HG02798 (cell line): ENCODE measurements around the gene TCEAL7.
"Not testable (repeated sequence)": the region's sequence is repeated elsewhere in the genome, so short reads cannot be mapped to it uniquely, and the experiment has no call there.

Source experiments
- ATAC-seq: cut with Tn5 transposase; IDR thresholded peaks from one replicate; pipeline ENCODE4 v1.9.1; 2021; ENCODE audit warnings: mild to moderate bottlenecking; ENCODE audit not compliant: unreplicated experiment, poor library complexity

The TCEAL7 gene, protein sequence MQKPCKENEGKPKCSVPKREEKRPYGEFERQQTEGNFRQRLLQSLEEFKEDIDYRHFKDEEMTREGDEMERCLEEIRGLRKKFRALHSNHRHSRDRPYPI

DNA sequence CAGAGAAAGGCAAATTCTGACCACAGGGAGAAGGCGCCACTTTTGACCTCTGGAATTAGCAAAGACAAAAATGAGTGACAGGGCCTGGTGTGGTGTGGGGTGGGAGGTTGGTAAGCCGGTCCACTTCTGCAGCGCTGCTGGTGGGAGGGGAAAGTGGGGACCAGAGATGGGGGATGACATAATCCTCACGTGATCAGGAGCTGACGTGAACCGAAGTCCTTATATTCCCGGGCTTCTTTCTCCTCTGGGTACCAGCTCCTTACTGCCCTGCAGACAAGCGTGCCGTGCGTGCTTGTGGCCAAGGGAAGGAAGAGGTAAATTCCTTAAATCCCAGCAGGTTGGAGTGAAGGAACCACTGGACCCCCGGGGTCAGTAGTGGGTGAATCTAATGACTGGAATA, at the start of gene TCEAL7:
Gene TCEAL7, plus strand, starts transcription at position 249 of the 400 bp plus-strand sequence. CDS start 1,165 bp downstream, outside the sequence.
- ATAC-seq = no peak

DNA sequence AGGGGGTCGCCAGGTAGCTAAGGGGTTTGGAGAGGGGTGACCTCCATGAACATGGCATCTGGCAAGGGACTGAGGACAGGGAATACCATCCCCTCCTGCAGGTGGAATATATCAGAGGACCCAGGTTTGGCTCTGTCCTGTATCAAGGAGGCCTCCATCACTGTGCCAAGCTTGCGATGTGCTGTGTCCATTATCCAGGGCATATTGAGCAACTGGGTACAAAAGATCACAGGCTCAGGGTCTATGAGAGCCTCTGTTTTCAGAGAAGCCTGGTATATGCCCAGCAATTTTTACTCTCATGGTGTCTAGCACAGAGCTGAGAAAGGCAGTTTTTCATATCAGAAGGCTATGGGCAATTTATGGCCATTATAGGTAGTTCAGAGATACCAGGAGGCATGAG, 36.9 kb upstream of the TCEAL7 start:
- no peak for ATAC-seq

DNA sequence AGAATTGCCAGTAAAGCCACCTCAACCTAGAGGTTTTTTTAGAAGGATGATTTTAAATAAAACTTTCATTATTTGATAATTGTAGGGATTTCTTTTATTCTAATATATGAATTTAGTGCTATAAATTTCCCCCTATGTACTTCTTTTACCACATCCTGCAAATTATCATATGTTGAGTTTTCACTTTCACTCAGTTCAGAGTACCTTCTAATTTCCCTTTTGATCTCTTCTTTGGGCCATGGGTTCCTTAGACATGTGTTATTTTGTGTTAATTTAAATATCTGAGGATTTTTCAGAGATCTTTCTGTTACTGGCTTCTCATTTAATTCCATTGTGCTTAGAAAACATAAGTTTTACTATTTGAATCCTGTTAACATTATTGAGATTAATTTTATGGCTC, 25.3 kb upstream of the TCEAL7 start:
- ATAC-seq = no peak

DNA sequence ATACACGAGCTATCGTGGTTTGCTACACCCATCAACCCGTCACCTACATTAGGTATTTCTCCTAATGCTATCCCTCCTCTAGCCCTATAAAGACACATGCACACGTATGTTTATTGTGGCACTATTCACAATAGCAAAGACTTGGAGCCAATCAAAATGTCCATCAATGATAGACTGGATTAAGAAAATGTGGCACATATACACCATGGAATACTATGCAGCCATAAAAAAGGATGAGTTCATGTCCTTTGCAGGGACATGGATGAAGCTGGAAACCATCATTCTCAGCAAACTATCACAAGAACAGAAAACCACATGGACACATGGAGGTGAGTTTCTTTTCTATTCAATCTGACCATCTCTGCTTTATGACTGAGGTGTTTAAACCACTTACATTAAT, 24.4 kb upstream of the TCEAL7 start:
- not testable (repeated sequence) for ATAC-seq

DNA sequence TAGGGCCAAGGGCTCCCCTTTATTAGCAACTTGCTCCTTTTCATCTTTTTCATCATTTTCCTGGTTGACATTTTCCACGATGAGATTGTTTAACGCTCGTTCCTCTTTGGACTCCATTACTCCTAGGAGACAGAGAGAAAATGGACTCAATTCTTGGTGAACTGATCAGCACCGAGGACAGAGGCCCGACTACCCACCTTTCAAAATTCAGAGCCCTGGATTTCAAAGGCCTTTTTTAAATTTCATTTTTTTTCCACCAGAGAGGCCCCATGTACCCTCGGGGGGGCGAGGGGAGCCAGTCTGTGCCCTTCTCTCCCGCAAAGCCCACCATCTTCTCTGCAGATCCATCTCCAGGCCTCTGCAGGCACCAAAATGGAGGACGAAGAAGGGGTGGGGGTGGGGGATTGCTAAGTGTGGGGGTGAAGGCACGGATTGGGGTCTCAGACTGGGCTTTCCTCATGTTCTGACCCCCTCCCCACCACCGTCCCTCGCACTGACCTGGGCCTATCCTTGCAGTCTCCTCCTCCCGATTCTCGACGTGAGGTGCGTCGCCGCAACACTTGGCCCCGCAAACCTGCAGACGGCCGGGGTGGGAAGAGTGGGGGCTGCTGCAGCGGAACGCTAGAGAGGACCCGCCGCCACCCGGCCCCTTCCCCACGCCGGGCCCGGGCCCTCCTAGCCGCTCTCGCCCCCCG, 20.0 kb upstream of the TCEAL7 start:
- ATAC-seq = no peak

DNA sequence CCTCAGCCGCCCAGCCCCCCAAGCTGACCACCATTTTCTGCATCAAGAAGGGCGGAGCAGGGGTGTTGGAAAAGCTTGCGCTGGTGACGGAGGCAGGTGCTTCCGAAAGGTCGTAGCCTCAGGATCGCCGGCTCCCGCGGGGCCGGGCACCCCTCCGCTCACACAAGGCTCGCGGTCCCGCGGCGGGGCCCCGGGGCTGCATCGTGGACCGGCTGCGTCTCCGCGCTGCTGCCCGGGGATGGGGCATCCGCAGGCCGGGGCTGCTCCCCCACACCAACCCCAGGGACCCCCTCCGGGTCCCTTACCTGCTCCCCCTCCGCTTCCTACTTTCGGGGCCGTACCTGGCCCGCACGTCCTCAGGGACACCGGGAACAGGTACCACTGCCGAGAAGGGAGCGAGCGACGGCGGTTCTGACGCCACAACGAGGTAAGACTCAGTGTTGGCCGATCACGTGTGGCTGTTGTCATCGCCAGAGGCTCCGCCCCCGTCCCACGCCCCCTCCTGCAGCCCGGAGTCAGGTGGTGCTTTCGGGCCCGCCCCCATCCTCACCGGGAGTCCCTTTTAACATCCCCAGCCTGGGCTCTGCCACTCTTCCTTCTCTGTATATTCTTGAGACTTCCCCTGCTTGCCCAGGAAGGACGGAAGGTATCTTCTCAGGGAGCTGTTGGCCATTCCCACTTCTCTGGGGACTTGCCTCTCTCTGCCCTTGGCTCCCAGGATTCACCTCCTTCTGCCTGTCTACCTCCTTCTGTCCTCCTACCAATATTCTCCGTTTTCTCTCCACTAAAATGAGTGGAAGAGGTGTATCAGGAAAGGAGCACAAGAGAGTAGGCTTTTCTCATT, 19.3 kb upstream of the TCEAL7 start, which contains the start of gene BEX2:
Gene BEX2, minus strand, starts transcription at position 436 of the 844 bp plus-strand sequence. CDS start 1,014 bp downstream, outside the sequence.
- ATAC-seq = peak; percentile 100

DNA sequence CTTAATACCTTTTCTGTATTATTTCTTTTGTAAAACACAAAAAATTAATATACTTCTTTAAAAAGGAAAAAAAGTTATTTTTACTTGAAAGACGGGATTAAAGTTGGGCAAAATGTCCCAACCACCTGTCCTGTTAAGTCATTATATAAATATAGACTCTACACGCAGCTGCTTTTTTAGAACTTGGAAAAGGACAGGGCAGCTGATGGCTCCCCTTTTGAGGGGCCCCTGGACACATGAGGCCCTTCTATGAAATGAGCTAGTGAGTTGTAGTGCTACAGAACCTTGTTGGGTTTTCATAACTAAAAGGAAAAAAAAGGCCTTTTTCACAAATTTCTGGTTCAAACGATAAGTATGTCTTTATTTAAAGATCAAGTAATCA, 18.6 kb upstream of the TCEAL7 start:
- no peak for ATAC-seq

DNA sequence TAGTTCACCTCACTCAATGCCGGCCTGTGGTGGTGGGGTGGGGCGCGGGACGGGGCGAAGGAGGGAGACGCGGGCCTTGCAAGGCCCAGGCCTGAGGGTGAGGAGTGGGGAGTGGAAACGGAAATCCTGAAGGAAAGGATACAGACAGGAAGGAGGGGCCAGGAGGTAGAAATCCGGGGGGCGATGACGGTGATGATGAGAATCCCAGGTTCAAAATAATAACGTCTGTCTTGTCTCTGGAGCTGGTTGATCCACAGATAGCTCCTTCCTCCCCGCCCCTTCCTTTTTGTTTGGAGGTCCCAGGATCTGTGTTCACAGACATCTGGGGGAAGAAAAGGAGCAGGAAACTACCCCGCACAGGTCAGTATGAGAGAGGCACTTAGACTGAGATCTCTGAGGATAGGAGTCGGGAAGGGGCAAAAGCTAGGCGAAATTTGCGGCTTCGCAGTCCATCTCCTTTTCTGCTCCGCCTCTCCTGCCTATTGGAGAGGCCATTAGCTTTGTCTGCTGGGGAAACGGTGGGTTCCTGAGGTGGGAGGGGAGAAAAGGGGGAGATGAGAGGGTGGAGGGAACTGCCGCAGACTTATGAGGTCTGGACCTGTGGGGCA, 746 bp downstream of the TCEAL7 start:
- ATAC-seq = no peak

DNA sequence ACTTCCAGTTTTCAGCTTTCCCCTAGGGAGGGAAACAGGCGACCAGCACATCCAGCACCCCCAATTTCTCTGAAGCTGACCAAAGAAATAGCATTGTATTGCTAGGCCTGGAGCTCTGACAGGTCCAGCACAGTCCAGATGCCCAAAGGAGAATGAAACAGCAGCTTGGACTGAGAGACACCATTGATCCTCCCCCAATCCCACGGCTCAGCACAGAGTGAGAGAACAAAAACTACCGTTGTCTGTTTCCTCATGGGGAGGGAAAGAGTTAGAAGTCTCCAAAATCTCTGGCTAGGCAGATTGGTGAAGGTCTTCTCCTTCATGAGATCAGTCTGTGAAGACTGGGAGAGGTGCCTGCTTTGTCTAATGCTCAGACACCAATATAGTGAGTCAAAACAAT, 8.6 kb downstream of the TCEAL7 start:
- ATAC-seq = no peak

DNA sequence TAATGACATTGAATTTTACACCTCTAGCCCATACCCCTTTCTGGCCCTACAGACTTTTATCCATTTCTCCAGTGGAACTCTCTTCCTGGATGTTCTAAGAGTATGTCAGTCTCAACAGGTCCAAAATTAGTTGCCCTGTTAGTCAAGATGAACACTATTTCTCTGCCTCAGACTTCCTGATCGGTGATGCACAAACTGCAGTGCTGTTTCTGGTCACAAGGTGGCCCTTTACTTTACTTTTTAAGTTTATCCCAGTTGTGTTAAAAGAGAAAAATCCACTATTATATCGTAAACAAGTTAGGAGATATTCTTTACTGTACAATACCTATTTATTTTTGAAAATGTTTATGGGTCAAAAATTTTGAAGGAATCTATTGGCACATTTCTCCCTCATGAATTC, 13.1 kb downstream of the TCEAL7 start:
- ATAC-seq = no peak

DNA sequence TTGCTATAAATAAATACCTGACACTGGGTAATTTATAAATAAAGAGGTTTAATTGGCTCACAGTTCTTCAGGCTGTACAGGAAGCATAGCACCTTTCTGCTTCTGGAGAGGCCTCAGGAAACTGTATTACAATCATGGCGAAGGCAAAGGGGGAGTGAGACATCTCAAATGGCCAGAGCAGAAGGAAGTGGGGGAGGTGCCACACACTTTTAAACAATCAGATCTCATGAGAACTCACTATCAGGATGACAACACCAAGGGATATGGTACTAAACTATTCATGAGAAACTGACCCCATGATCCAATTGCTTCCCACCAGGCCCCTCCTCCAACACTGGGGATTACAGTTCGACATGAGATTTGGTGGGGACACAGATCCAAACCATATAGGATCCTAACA, 14.6 kb downstream of the TCEAL7 start:
- no peak for ATAC-seq

DNA sequence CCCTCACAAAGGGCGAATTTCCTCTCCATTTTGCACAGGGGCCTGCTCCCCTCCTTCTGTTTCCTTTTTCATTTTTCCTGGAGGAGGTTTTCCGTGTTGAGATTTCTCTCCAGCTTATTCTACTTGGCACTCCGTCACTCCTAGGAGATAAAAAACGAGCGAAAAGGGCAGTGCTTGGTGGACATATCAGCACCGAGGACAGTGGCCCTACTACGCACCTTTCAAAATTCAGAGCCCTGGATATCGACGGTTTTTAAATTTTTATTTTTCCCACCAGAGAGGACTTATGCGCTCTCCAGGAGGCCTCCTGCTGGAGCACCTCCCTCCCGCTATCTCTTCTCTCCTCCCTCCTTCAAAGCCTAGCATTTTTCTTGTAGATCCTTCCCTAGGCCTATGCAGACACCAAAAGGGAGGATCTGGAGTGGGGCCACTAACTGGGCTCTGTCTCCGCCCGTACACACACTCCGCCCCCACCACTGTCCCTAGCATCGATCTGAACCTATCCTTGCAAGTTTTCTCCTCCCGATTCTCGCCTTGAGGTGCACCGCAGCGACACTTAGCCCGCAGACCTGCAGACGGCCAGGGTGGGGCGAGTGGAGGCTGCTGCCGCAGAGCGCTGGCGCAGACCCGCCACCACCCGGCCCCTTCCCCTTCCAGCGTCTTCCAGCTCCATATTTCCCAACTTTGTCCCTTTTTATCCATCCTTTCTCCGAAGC, 17.8 kb downstream of the TCEAL7 start:
- ATAC-seq = no peak

DNA sequence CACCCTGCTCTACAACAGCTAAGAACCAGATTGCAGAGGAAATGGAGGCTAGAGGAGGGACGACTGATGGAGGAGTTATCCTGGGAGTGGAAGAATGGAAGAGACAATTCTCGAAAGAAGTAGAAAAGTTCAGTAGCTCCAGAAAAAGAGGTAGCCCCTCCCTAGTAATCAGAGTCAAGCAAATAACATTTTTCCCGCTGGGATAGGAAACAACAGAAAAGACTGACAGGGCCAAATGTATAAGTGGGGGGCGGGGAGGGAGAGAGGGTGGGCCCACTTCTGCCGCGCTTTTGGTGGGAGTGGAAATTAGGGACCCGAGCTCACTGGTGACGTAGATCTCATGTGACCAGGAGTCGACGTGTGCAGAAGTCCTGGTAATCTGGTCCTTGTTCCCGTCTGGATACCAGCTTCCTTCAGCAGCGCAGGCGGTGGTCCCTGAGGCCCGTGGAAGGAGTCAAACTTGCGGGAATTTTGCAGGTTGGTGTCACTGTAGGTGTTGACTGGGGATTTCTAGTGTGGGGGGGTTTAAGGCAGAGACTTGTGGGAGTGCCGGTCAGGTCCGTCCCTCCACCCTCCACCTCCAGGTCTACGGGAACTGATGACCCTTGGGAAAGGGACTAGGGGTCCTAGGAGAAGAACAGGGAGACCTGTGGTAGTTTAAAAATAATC, 26.2 kb downstream of the TCEAL7 start, which contains the start of gene TCEAL9:
Gene TCEAL9, plus strand, starts transcription at position 377 of the 669 bp plus-strand sequence. CDS start 1,179 bp downstream, outside the sequence.
- no peak for ATAC-seq

DNA sequence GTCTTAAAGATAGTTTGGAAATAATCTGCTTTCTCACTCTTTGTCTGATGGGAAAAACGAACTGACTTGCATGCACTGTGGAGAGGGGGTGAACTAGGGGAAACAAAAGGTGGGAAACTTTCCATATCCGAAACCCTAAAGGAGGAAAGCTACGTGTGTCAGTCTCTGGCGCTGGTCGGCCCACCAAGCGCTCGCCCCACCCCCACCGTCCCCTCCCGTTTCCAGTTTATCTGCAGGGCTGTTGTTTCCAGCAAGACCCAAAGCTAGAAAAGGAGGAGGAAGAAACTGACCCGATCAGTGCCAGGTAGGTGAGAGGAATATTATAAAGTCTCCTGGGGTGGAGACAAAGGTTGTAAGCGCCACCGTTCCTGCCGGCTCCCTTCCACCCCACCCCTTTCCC, 26.8 kb downstream of the TCEAL7 start:
- ATAC-seq = no peak

DNA sequence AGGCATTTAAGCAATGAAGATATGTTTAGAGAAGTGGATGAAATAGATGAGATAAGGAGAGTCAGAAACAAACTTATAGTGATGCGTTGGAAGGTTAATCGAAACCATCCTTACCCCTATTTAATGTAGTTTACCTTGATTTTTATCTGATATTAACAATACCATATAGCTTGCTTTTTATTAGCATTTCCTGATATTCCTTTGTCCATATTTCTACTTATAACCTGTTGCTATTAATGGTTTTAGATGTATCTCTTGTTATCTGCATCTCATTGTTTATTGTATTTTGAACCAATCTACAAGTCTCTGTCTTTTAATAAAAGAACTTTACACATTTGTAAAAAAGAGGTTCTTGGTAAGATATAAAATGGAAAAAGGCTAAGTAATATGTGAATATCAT, 27.8 kb downstream of the TCEAL7 start:
- ATAC-seq = no peak

DNA sequence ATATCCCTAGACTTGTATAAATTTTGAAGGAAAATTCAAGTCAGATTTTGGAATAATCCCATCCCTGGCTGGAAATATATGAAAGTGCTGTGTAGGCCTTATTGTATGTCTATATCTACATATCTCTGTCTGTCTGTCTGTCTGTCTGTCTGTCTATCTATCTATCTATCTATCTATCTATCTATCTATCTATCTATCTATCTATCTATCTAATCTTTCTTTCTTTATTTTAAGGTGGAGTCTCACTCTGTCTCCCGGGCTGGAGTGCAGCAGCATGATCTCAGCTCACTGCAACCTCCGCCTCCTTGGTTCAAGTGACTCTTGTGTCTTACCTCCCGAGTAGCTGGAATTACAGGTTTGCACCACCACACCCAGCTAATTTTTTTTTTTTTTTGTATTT, 29.6 kb downstream of the TCEAL7 start:
- not testable (repeated sequence) for ATAC-seq

DNA sequence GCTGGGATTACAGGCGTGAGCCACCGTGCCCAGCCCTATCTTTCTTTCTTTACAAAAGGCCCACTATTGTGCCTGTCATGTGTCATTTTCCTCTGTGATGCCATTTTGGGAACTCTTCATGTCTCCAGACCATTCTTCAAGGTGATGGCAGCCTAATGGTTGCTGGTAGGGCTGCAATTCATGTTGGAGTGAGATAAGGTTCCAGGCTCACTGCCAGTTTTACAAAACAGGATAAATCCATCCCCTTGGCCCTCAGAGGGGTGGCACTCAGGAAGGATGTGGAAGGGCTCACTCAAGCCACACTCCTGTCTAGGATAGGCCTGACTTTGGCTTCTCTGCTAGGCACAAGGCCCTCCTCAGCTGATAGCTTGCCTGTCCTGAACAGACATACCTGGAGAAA, 30.1 kb downstream of the TCEAL7 start:
- no peak for ATAC-seq

DNA sequence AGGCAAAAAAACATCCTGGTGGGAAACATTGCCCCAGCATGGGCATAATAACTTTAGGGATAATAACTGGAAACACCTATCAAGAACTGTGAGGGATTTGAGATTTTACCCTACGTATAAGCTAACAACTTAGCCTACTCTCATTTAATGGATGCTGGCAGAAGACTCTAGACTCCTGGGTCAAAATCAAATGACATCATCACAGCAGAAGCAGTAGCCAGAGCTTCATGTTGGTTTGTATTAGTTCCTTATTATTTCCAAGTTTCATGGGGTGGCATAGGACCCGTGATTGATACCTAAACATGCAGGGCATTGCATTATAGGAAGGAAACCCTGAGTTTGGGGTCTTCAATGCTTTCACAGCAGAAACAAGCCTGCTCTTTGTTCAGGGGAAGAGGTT, 30.9 kb downstream of the TCEAL7 start:
- ATAC-seq = no peak

DNA sequence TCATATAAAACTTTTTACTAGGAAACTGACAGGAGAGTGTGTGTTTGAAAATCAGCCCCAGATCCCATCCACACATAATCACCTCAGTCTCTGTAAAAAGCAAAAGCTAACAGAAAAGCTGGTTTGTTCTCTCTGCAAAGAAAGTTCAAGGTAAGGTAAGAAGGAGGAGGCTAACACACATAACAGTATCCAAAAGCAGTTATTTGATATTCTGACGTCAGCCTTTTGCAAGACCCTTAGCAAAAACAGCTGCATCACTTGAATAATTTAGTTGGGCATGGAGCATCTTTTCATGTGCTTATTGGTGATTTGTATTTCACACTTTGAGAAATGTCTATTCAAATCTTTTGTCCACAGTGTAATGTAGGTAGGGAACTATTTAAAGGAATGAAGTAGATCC, 31.8 kb downstream of the TCEAL7 start:
- no peak for ATAC-seq

DNA sequence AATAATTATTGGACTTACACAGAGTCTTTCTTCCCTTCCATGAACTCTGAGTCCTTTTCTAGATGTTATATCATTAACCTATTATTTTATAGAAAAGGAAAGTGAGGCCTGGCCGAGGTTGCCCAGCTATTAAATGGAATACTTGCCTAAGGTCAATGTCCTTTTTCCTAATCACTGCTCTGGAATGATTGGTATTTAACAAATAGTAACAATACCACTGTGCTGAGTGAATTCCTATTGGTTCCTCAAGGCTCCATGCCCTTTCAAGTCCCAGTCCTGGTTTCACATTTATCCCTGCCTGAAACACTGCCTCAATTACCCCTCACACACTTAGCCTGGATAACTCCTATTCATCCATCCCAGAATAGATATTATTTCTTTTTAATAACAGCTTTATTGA, 32.4 kb downstream of the TCEAL7 start:
- ATAC-seq = no peak
